HEK293T (cell line): ENCODE measurements around the gene CACNB3.

Source experiments
- BHLHE40 ChIP-seq: fragments of 450-650 bp; IDR thresholded peaks from 2 replicates; pipeline ENCODE4 v1.6.1; 2016; ENCODE audit warnings: mild to moderate bottlenecking, moderate library complexity, borderline replicate concordance
- FOXK2 ChIP-seq: fragments of 450-650 bp; IDR thresholded peaks from 2 replicates; pipeline ENCODE4 v1.6.1; 2016; ENCODE audit warnings: mild to moderate bottlenecking
- HDGF ChIP-seq: fragments of 450-650 bp; IDR thresholded peaks from 2 replicates; pipeline ENCODE4 v1.6.1; 2017; ENCODE audit warnings: antibody characterized with exemption, borderline replicate concordance
- NFRKB ChIP-seq: fragments of 450-650 bp; IDR thresholded peaks from 2 replicates; pipeline ENCODE4 v1.6.1; 2016; ENCODE audit warnings: mild to moderate bottlenecking, moderate library complexity
- SP1 ChIP-seq: fragments of 450-650 bp; IDR thresholded peaks from 2 replicates; pipeline ENCODE4 v1.6.1; 2017
- SUZ12 ChIP-seq: fragments of 450-650 bp; IDR thresholded peaks from 2 replicates; pipeline ENCODE4 v1.6.1; 2016; ENCODE audit warnings: mild to moderate bottlenecking
- ZNF384 ChIP-seq: fragments of 450-650 bp; IDR thresholded peaks from 2 replicates; pipeline ENCODE4 v1.6.1; 2016

DNA sequence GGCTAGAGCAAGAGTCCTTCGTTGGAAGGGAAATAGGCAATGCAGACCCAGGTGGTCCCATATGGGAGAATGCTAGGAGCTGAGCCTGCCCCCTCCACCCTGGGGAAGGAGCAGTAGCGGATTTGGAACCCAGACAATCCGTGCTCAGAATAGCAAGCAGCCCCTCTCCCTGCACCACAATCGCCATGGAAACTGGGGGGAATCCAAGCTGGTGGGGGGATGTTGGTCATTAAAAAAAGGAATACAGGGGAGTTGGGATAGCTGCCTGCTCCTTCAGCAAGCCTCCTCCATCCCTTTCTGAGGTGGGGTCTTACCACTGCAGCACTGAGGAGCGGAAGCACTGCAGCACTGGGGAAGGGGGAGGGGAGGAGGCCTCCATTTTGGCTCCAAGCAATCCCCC lies 44.5 kb downstream of the CACNB3 start:
- TF ChIP-seq SP1 (no peak), FOXK2 (no peak), NFRKB (no peak), HDGF (no peak), SUZ12 (no peak), ZNF384 (no peak), BHLHE40 (no peak)
